ENCODE measurements around the gene STEAP1B.

Gene STEAP1B

DNA sequence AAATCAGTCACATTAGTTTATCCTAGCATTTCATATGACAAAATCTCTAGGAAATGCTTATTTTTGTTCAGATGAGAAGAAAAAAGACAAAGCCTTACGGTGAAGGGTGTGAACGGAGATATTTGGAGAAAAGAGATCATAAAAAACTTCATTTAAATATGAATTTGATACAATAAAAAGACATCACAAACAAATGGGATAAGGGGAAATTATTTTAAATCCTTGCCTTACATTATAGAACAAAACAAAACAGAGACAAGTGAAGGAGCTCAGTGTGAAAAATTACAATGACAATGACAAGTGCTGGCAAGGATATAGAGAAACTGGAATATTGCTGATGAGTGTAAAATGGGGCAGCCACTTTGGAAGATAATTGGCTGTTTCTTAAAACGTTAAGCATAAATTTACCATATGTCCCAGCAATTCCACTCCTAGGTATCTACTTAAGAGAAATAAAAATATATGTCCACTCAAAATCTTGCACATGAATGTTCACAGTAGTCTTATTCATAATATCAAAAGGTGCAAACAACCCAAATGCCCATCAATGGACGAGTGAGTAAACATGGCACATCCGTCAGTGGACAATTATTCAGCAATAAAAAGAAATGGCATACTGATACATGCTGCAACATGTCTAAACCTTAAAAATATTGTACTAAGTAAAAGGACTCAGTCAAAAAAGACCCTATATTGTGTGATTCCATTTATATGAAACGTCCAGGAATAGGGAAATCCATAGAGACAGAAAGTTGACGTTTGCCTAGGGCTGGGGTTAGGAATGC lies 77.0 kb downstream of the STEAP1B start:
- H3K4me3 ChIP-seq (ENCODE audit: low read depth, low read length), result no peak overlapping the region
- no peak for DNase-seq (ENCODE audit: low read depth)
- TF ChIP-seq, protein P1, sequence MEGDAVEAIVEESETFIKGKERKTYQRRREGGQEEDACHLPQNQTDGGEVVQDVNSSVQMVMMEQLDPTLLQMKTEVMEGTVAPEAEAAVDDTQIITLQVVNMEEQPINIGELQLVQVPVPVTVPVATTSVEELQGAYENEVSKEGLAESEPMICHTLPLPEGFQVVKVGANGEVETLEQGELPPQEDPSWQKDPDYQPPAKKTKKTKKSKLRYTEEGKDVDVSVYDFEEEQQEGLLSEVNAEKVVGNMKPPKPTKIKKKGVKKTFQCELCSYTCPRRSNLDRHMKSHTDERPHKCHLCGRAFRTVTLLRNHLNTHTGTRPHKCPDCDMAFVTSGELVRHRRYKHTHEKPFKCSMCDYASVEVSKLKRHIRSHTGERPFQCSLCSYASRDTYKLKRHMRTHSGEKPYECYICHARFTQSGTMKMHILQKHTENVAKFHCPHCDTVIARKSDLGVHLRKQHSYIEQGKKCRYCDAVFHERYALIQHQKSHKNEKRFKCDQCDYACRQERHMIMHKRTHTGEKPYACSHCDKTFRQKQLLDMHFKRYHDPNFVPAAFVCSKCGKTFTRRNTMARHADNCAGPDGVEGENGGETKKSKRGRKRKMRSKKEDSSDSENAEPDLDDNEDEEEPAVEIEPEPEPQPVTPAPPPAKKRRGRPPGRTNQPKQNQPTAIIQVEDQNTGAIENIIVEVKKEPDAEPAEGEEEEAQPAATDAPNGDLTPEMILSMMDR (IDR thresholded peaks at IDR 0.05; ENCODE audit: insufficient read depth, low read depth, low read length, missing control alignments), result no peak

DNA sequence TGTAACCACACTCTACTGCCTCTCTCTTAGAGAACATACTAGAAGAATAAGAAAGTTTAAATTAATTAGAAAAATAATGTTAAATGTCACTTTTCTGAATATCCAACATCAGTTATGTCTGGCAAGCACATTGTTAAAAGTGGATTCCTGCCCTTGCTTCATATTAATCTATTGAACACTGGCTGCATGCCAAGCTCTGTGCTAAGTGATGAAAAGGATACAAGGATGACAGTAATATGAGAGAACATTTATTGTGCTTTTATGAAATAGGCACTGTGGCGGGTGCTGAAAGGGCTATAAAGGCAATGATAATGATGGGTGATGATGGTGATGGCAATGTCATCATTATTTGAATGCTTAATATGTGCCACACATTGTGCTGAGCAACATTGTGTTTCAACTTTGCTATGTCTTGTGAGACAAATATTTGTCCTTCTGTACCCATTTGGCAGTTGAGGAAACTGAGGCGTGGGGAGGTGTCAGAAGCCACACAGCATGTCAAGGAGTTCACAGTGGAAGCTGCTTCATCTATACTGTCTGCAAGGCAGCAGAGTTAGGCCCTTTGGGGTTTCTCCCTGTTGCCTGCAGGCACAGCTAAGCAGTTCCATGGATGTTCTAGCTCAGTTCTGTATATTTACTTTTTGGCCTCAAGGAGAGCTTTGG lies 78.9 kb downstream of the STEAP1B start:
- no peak overlapping the region for H3K4me3 ChIP-seq (ENCODE audit: low read depth, low read length)
- no peak for DNase-seq (ENCODE audit: low read depth)
- TF ChIP-seq, protein P1 (IDR thresholded peaks at IDR 0.05; ENCODE audit: insufficient read depth, low read depth, low read length, missing control alignments), result no peak

DNA sequence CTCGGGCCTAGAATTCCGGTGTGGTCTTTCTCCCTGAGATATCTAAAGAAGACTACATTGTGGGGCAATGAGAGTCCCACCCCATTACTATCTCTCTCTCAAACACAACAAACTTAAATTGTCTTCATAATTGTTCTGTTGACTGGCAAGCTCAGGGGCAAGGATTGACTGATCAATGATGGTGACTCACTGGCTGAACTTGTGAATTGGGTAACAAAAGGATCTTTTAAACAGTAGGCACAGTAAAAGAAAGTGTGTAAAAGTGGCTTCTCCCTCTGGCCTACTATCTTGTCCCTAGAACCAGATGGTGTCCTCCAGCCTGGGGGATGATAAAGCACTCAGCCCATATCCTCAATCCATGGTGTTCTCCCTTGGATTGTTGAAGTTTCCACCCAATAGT lies 80.0 kb downstream of the STEAP1B start:
- TF ChIP-seq, protein P1 (IDR thresholded peaks at IDR 0.05; ENCODE audit: insufficient read depth, low read depth, low read length, missing control alignments), result no peak
- no peak overlapping the region for H3K4me3 ChIP-seq (ENCODE audit: low read depth, low read length)
- DNase-seq (ENCODE audit: low read depth), result no peak

DNA sequence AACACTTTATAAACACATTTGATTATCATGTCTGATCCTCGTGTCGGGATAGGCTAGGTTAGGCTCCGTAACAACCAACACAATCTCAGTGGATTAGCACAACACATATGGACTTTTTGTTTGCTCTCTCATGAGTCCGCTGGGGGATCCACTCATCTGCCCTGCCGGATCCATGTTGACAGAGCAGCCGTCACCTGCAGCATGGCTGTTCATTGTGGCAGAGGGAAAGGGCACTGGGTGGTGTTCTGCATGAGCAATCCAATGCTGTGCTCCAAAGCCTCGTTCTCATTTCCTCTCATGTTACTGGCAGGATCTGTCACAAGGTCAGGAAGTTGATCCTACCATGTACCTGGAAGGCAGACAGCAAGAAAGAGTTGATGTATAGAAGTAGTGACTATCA lies 80.5 kb downstream of the STEAP1B start:
- H3K4me3 ChIP-seq (ENCODE audit: low read depth, low read length), result no peak overlapping the region
- no peak for DNase-seq (ENCODE audit: low read depth)
- TF ChIP-seq, protein P1 (IDR thresholded peaks at IDR 0.05; ENCODE audit: insufficient read depth, low read depth, low read length, missing control alignments), result no peak

DNA sequence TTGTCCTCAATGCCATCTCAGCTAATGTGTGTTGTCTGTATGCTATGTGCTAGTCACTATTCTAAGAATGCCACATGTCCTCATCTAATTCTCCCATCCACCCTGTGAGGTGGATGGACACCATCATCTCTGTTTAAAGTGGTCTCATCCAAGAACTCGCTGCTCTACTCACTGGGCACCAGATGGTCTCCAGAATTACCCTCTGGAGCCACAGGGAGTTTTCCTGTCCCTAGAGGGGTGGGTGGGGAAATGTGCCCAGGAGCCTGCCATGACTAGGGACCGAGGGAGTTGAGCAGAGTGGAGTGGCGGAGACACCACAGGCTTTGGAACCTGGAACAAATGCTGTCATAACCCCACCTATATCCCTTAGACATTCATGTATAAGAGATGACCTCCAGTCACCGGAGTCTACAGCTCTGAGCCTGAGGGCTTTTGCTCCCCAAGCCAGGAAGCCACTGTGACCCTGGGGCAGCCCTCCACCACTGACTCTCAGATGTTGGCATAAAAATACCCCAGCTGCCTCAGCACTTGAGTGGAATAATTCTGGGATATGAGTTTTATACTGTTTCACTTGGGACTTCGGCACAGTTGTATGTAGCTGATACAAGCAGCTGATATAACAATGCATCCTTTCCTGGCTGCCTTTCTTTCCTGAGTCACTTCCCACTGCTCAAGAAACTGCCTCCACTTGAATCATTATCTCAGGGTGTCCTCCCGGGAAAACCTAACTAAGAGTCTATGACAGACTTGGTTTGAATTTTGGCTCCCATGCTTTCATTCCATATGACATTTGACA lies 81.5 kb downstream of the STEAP1B start:
- no peak overlapping the region for H3K4me3 ChIP-seq (ENCODE audit: low read depth, low read length)
- TF ChIP-seq, protein P1 (IDR thresholded peaks at IDR 0.05; ENCODE audit: insufficient read depth, low read depth, low read length, missing control alignments), result no peak
- no peak for DNase-seq (ENCODE audit: low read depth)

DNA sequence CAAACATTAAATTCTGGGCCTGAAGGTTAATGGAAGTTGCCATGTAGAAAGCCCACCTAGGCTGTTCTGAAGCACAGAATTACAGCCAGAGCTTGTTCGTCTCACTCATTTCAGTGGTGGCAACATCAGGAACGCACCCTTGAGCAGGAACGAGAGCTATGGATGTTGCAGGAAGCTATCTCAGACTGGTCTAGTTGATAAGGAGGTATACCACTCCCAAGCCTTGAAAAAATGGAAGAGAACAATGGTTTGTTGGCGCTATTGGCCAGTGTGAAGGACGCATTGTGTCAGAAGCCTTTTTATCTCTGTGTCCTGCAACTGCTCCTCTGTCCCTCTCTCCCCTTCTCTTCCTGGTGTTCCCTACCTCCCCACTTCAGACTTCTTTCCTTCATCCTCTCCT lies 82.1 kb downstream of the STEAP1B start:
- no peak for DNase-seq (ENCODE audit: low read depth)
- TF ChIP-seq, protein P1 (IDR thresholded peaks at IDR 0.05; ENCODE audit: insufficient read depth, low read depth, low read length, missing control alignments), result no peak
- no peak overlapping the region for H3K4me3 ChIP-seq (ENCODE audit: low read depth, low read length)
